Measurements from ENCODE around the gene DAP.

DNA sequence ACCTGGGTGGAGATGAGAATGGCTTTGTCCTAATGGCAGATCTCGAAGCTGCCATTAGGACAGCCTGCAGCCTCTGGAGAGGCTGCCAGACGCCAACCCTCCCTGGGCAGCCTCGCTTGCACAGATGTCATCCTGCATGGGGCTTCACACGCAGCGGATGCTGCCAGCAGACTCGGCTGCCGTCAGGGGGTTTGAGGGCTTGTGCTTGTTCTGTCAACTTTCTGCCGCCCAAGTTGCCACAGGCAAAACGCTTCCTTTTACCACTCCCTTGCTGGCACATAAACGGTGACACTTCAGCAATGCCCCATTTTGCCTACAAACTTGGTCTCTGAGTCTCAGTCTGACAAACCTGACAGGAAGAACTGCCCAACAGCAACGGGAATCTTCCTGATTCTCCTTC, 24.7 kb downstream of the DAP start:
- TF ChIP-seq RCOR1 (IDR thresholded peaks at IDR 0.05; ENCODE audit: low read depth, low read length) (no peak), KDM1A (IDR thresholded peaks at IDR 0.05; ENCODE audit: low read depth) (no peak), EP300 (IDR thresholded peaks at IDR 0.05) (no peak), NFE2L2 (conservative IDR thresholded peaks at IDR 0.05; ENCODE audit: low read length) (no peak), POLR2A (IDR thresholded peaks at IDR 0.05; ENCODE audit: low read length) (no peak), POLR2AphosphoS2 (conservative IDR thresholded peaks at IDR 0.05; ENCODE audit: low read length) (no peak), SMC3 (IDR thresholded peaks at IDR 0.05) (no peak), CEBPB (IDR thresholded peaks at IDR 0.05) (no peak), ESRRA (IDR thresholded peaks at IDR 0.05; ENCODE audit: borderline replicate concordance, low read length) (no peak), MAFK (IDR thresholded peaks at IDR 0.05; ENCODE audit: partially characterized antibody) (no peak)
- TF ChIP-seq, protein P1, sequence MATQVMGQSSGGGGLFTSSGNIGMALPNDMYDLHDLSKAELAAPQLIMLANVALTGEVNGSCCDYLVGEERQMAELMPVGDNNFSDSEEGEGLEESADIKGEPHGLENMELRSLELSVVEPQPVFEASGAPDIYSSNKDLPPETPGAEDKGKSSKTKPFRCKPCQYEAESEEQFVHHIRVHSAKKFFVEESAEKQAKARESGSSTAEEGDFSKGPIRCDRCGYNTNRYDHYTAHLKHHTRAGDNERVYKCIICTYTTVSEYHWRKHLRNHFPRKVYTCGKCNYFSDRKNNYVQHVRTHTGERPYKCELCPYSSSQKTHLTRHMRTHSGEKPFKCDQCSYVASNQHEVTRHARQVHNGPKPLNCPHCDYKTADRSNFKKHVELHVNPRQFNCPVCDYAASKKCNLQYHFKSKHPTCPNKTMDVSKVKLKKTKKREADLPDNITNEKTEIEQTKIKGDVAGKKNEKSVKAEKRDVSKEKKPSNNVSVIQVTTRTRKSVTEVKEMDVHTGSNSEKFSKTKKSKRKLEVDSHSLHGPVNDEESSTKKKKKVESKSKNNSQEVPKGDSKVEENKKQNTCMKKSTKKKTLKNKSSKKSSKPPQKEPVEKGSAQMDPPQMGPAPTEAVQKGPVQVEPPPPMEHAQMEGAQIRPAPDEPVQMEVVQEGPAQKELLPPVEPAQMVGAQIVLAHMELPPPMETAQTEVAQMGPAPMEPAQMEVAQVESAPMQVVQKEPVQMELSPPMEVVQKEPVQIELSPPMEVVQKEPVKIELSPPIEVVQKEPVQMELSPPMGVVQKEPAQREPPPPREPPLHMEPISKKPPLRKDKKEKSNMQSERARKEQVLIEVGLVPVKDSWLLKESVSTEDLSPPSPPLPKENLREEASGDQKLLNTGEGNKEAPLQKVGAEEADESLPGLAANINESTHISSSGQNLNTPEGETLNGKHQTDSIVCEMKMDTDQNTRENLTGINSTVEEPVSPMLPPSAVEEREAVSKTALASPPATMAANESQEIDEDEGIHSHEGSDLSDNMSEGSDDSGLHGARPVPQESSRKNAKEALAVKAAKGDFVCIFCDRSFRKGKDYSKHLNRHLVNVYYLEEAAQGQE (IDR thresholded peaks at IDR 0.05), result no peak
- TF ChIP-seq, protein P2, sequence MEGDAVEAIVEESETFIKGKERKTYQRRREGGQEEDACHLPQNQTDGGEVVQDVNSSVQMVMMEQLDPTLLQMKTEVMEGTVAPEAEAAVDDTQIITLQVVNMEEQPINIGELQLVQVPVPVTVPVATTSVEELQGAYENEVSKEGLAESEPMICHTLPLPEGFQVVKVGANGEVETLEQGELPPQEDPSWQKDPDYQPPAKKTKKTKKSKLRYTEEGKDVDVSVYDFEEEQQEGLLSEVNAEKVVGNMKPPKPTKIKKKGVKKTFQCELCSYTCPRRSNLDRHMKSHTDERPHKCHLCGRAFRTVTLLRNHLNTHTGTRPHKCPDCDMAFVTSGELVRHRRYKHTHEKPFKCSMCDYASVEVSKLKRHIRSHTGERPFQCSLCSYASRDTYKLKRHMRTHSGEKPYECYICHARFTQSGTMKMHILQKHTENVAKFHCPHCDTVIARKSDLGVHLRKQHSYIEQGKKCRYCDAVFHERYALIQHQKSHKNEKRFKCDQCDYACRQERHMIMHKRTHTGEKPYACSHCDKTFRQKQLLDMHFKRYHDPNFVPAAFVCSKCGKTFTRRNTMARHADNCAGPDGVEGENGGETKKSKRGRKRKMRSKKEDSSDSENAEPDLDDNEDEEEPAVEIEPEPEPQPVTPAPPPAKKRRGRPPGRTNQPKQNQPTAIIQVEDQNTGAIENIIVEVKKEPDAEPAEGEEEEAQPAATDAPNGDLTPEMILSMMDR (IDR thresholded peaks at IDR 0.05), result no peak
- TF ChIP-seq, protein P3, sequence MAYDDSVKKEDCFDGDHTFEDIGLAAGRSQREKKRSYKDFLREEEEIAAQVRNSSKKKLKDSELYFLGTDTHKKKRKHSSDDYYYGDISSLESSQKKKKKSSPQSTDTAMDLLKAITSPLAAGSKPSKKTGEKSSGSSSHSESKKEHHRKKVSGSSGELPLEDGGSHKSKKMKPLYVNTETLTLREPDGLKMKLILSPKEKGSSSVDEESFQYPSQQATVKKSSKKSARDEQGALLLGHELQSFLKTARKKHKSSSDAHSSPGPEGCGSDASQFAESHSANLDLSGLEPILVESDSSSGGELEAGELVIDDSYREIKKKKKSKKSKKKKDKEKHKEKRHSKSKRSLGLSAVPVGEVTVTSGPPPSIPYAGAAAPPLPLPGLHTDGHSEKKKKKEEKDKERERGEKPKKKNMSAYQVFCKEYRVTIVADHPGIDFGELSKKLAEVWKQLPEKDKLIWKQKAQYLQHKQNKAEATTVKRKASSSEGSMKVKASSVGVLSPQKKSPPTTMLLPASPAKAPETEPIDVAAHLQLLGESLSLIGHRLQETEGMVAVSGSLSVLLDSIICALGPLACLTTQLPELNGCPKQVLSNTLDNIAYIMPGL (CRISPR knock-in tag; IDR thresholded peaks at IDR 0.05; ENCODE audit: borderline replicate concordance), result no peak
- TF ChIP-seq, protein P4, sequence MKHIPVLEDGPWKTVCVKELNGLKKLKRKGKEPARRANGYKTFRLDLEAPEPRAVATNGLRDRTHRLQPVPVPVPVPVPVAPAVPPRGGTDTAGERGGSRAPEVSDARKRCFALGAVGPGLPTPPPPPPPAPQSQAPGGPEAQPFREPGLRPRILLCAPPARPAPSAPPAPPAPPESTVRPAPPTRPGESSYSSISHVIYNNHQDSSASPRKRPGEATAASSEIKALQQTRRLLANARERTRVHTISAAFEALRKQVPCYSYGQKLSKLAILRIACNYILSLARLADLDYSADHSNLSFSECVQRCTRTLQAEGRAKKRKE (CRISPR knock-in tag; IDR thresholded peaks at IDR 0.05; ENCODE audit: low read depth), result no peak

All from A549 (cell line).